Stomach (tissue), 9 donors: ENCODE data around the gene ADGRL3. TPM values are rescaled to one million over a fixed set of nuclear protein-coding genes. Genes with fewer than 3 reads are reported as not detected.

Source experiments
- DNase-seq, 2 donors: peaks; one replicate each; pipeline versions ENCODE4 v3.0.0 to v3.0.0-alpha.2; 2013 to 2019
- H3K27ac ChIP-seq, 5 donors: fragments of 200-600 bp in 4 of 5; sonication (generic) in 4 of 5; one replicate each; pipeline ENCODE4 v1.5.1; 2013 to 2019; ENCODE audit warnings: mild to moderate bottlenecking in 1 of 5, moderate library complexity in 1 of 5
- H3K27me3 ChIP-seq, 3 donors: fragments of 200-600 bp; sonication (generic); one replicate each; pipeline ENCODE4 v1.5.1; 2017 to 2019; ENCODE audit warnings: mixed run types in 1 of 3
- H3K36me3 ChIP-seq, 4 donors: fragments of 200-600 bp; sonication (generic); 1 replicate in 3 of 4; 2 replicates in 1 of 4; pipeline ENCODE4 v1.5.1; 2016 to 2019
- H3K4me1 ChIP-seq, 4 donors: fragments of 200-600 bp; sonication (generic); one replicate each; pipeline ENCODE4 v1.5.1; 2016 to 2019
- H3K4me3 ChIP-seq, 4 donors: fragments of 200-600 bp; sonication (generic) in 3 of 4; one replicate each; pipeline ENCODE4 v1.5.1; 2016 to 2019; ENCODE audit warnings: mild to moderate bottlenecking in 1 of 4
- H3K9me3 ChIP-seq, 4 donors: fragments of 200-600 bp; sonication (generic); one replicate each; pipeline ENCODE4 v1.5.1; 2016 to 2019
- EP300 ChIP-seq: sonication (generic); formaldehyde crosslinking; IDR thresholded peaks from one replicate; pipeline ENCODE4 v1.6.1; 2017; ENCODE audit warnings: antibody characterized with exemption
- POLR2A ChIP-seq, 4 donors: fragments of 450-650 bp; IDR thresholded peaks; one replicate each; pipeline ENCODE4 v1.6.1; 2016; ENCODE audit warnings: antibody characterized with exemption in 4 of 4, control low read depth in 2 of 4, mild to moderate bottlenecking in 1 of 4, moderate library complexity in 1 of 4
- POLR2AphosphoS5 ChIP-seq, 3 donors: sonication (generic); formaldehyde crosslinking; IDR thresholded peaks; one replicate each; pipeline ENCODE4 v1.6.1; 2016; ENCODE audit warnings: antibody characterized with exemption in 3 of 3
- WGBS, 5 donors: extraction: QIAGEN DNeasy Blood & Tissue Kit in 3 of 5; methylation state at CpG; one replicate each; pipeline versions ENCODE4 v1.1.5 to v1.1.7; 2013 to 2018; 5-methylcytosine and 5-hydroxymethylcytosine counted together
- intact Hi-C: fragments of 100-400 bp; cut with DNase I; formaldehyde crosslinking; loops from one replicate; pipeline ENCODE4 v1.15.1; 2023; ENCODE audit warnings: low total_unique reads
- polyA plus RNA-seq, 3 donors: library from polyadenylated mRNA; stranded (reverse); fragments of 200-250 nt; gene quantifications; one replicate each; pipeline ENCODE4 v1.2.3, GENCODE V29; 2013
- total RNA-seq, 5 donors: library from RNA; depleted of rRNA; stranded (reverse); fragments of >200 nt; gene quantifications; one replicate each; pipeline versions ENCODE4 v1.1.0 to v1.2.3, GENCODE V29; 2014 to 2016
- TF ChIP-seq, protein P1 (sequence below), 7 experiments: fragments of 450-650 bp in 4 of 7; fragments of 200-600 bp in 3 of 7; sonication (generic) in 3 of 7; IDR thresholded peaks; one replicate each; pipeline ENCODE4 v1.5.1; 2016 to 2019; ENCODE audit warnings: antibody characterized with exemption in 7 of 7, control low read depth in 2 of 7, mild to moderate bottlenecking in 1 of 7
- donor health status: healthy with polysubstance abuse.
- donor health status: Bipolar disorder and iron deficiency.
- donor health status: healthy.

The ADGRL3 gene
- total and polyA plus RNA-seq, 8 donors: 0.48 to 109 (median 3.9) TPM

DNA sequence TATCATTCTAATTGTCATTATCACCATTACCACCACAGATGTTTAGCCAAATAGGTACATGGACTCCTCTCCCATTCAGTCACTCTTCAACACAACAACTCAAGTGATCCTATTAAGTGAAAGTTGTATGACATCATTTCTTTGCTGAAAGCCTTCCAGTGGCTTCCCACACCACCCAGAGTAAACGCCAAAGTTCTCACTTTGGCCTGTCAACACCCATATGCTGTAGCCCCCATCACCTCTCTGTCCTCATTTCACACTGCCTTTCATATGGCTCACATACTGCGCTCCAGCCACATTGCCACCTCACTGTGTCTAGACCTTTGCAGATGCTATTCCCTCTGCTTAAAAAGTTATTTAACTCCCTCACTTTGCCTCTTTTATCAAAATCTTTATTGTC is 682.3 kb downstream of the ADGRL3 start:
- TF ChIP-seq, protein P1, sequence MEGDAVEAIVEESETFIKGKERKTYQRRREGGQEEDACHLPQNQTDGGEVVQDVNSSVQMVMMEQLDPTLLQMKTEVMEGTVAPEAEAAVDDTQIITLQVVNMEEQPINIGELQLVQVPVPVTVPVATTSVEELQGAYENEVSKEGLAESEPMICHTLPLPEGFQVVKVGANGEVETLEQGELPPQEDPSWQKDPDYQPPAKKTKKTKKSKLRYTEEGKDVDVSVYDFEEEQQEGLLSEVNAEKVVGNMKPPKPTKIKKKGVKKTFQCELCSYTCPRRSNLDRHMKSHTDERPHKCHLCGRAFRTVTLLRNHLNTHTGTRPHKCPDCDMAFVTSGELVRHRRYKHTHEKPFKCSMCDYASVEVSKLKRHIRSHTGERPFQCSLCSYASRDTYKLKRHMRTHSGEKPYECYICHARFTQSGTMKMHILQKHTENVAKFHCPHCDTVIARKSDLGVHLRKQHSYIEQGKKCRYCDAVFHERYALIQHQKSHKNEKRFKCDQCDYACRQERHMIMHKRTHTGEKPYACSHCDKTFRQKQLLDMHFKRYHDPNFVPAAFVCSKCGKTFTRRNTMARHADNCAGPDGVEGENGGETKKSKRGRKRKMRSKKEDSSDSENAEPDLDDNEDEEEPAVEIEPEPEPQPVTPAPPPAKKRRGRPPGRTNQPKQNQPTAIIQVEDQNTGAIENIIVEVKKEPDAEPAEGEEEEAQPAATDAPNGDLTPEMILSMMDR (IDR thresholded peaks at IDR 0.05): no peak
- TF ChIP-seq EP300 (no peak), POLR2AphosphoS5 (IDR thresholded peaks at IDR 0.05) (no peak), POLR2A (IDR thresholded peaks at IDR 0.05) (no peak)
- intact Hi-C loops: no loop called here
- H3K4me3 ChIP-seq: no peak overlapping the region
- DNase-seq: no peak
- no peaks in the 10 kb centered on the region for H3K9me3 ChIP-seq
- H3K27ac ChIP-seq: no peak overlapping the region
- 72 to 92% (median 89%) methylated on average over 2 of the region's 2 CpGs for WGBS, 5 donors
- H3K36me3 ChIP-seq: no peaks in the 10 kb centered on the region
- H3K4me1 ChIP-seq: no peaks in the 10 kb centered on the region
- no peaks in the 10 kb centered on the region for H3K27me3 ChIP-seq

DNA sequence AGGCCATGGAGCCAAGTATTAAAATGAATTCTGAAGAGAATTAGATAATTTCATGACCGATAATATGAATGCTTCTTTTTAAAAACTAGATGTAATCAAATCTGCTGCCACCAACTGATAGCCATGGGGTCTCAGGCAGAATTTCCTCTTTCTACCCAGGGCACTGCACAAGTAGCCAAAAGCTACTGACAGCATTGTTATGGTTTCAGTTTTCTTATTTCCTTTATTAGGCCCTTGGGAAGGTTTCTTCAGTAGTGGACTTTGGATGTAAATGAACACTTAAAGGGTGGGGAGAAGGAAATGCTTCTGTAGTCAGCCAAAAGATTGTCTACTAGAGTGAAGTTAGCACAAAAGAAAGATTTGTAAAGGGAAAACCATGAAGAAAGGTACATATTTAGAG is 686.0 kb downstream of the ADGRL3 start:
- H3K4me1 ChIP-seq: no peaks in the 10 kb centered on the region
- peak in 1 of 2 donors; percentile 54 for DNase-seq
- no peak overlapping the region for H3K4me3 ChIP-seq
- intact Hi-C loops: no loop called here
- H3K36me3 ChIP-seq: no peaks in the 10 kb centered on the region
- no peaks in the 10 kb centered on the region for H3K9me3 ChIP-seq
- WGBS, 5 donors: 16 to 44% (median 25%) methylated on average over 1 of the region's 1 CpG
- TF ChIP-seq POLR2A (IDR thresholded peaks at IDR 0.05): no peak
- TF ChIP-seq, protein P1 (IDR thresholded peaks at IDR 0.05): no peak
- no peak for TF ChIP-seq POLR2AphosphoS5 (IDR thresholded peaks at IDR 0.05)
- TF ChIP-seq EP300: no peak
- H3K27me3 ChIP-seq: no peaks in the 10 kb centered on the region
- no peak overlapping the region for H3K27ac ChIP-seq

DNA sequence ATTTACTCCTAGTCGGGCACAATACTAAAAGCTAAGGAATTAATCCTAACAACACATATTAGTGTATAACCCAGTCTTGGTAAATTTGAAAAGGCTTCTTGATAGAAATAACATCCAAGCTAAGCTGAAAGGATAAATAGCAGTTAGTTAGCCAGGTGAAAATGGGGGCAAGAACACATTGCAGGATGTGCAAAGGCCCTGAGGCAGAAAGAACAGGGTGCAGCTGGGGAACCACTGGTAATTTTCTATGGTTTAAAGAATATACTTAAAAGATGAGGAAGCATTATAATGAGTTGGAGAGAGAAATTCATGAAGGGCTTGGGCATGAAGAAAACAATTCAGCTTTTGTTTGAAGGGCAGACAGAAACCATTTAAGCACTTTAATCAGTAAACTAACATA is 689.0 kb downstream of the ADGRL3 start:
- TF ChIP-seq POLR2AphosphoS5 (IDR thresholded peaks at IDR 0.05): no peak
- TF ChIP-seq, protein P1 (IDR thresholded peaks at IDR 0.05): no peak
- no peak for TF ChIP-seq EP300
- no peak for TF ChIP-seq POLR2A (IDR thresholded peaks at IDR 0.05)
- H3K27me3 ChIP-seq: no peaks in the 10 kb centered on the region
- WGBS, 5 donors: 81 to 96% (median 95%) methylated on average over 1 of the region's 1 CpG

DNA sequence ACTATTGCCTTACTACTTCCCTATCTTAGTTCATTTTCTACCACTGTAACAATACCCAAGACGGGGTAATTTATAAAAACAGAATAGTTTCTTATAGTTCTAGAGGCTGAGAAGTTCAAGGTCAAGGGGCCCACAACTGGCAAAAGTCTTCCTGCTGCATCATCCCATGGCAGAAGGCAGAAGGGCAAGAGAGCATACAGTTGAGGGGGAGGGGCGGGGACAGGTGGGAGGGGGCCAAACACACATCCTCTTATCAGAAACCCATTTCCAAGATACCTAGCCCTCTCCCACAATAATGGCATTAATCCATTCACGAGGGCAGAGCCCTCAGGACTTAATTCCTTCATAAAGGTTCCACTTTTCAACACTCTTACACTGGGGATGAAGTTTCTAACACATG is 690.2 kb downstream of the ADGRL3 start:
- Histone ChIP-seq H3K4me3 (no peak overlapping the region), H3K27ac (no peak overlapping the region), H3K27me3 (no peaks in the 10 kb centered on the region), H3K36me3 (no peaks in the 10 kb centered on the region), H3K4me1 (no peaks in the 10 kb centered on the region), H3K9me3 (no peaks in the 10 kb centered on the region)
- DNase-seq: no peak
- WGBS, 5 donors: 59 to 75% (median 68%) methylated on average over 3 of the region's 3 CpGs
- intact Hi-C loops: no loop called here
- no peak for TF ChIP-seq POLR2A (IDR thresholded peaks at IDR 0.05)
- TF ChIP-seq POLR2AphosphoS5 (IDR thresholded peaks at IDR 0.05): no peak
- TF ChIP-seq, protein P1 (IDR thresholded peaks at IDR 0.05): no peak
- no peak for TF ChIP-seq EP300

More for the DNA sequence above, 689.0 kb downstream of the ADGRL3 start:
- Histone ChIP-seq H3K9me3 (no peaks in the 10 kb centered on the region), H3K27ac (no peak overlapping the region), H3K36me3 (no peaks in the 10 kb centered on the region), H3K4me3 (no peak overlapping the region), H3K4me1 (no peaks in the 10 kb centered on the region)
- intact Hi-C loops: no loop called here
- DNase-seq: no peak
